IMR-90 (cell line): ENCODE data around the gene CYSTM1. TPM values are rescaled to one million over a fixed set of nuclear protein-coding genes. Genes with fewer than 3 reads are reported as not detected.

Experiments used
- ATAC-seq: fragments of 200-7000 bp; cut with Tn5 transposase; 2 replicates; pipeline ENCODE4 v1.9.1; 2020; ENCODE audit warnings: low read depth, mild to moderate bottlenecking, moderate library complexity
- BruUV-seq: library from RNA; stranded (reverse); fragments of 400-500 nt; replicated peaks from 2 replicates; lab custom pipeline; 2021; lab: Mats Ljungman, UMichigan
- CTCF ChIA-PET: fragments of 300-600 bp; formaldehyde crosslinking; extraction: SDS; loops from one replicate; lab custom pipeline; 2021; ENCODE audit warnings: antibody characterized with exemption; lab: Yijun Ruan, JAX
- POLR2A ChIA-PET: fragments of 300-600 bp; sonication (Branson Sonifier 250); formaldehyde crosslinking; loops from one replicate; lab custom pipeline; 2022; ENCODE audit warnings: antibody characterized with exemption; ENCODE audit not compliant: unreplicated experiment; lab: Charles Lee
- DNase-seq: peaks from one replicate; pipeline ENCODE4 v3.0.0; 2013
- H2AFZ ChIP-seq: replicated peaks from 2 replicates; pipeline ENCODE3; 2013; ENCODE audit warnings: low read length, mild to moderate bottlenecking; ENCODE audit not compliant: poor library complexity
- H2AK5ac ChIP-seq: 2 replicates; pipeline ENCODE4 v1.6.1; 2013; ENCODE audit warnings: low read depth, low read length, inconsistent platforms
- H2AK9ac ChIP-seq: replicated peaks from 2 replicates; pipeline ENCODE3; 2013; ENCODE audit warnings: mild to moderate bottlenecking, low read depth, low read length, moderate library complexity; ENCODE audit not compliant: poor library complexity
- H2BK120ac ChIP-seq: 2 replicates; pipeline ENCODE4 v1.6.1; 2013; ENCODE audit warnings: low read depth, low read length, inconsistent platforms
- H2BK15ac ChIP-seq: 3 replicates; pipeline ENCODE4 v1.6.1; 2013; ENCODE audit warnings: low read depth, low read length, inconsistent platforms
- H2BK20ac ChIP-seq: 2 replicates; pipeline ENCODE4 v1.6.1; 2013; ENCODE audit warnings: low read depth, mild to moderate bottlenecking, inconsistent platforms, low read length, moderate library complexity
- H2BK5ac ChIP-seq: 2 replicates; pipeline ENCODE4 v1.6.1; 2013; ENCODE audit warnings: mild to moderate bottlenecking, low read depth, low read length, inconsistent platforms; ENCODE audit not compliant: poor library complexity, severe bottlenecking
- H3K14ac ChIP-seq: replicated peaks from 2 replicates; pipeline ENCODE4 v1.6.1; 2013; ENCODE audit warnings: low read depth, low read length, inconsistent platforms
- H3K18ac ChIP-seq: 2 replicates; pipeline ENCODE4 v1.6.1; 2013; ENCODE audit warnings: low read depth, low read length, control low read depth
- H3K23ac ChIP-seq: 2 replicates; pipeline ENCODE4 v1.6.1; 2013; ENCODE audit warnings: low read depth, low read length, inconsistent platforms
- H3K27ac ChIP-seq: 2 replicates; pipeline ENCODE4 v1.5.1; 2013; ENCODE audit warnings: mild to moderate bottlenecking, control low read depth, low read length; ENCODE audit not compliant: insufficient read depth
- H3K27me3 ChIP-seq: 2 replicates; pipeline ENCODE4 v1.6.1; 2013; ENCODE audit warnings: low read length; ENCODE audit not compliant: control insufficient read depth, insufficient read depth
- H3K36me3 ChIP-seq: 2 replicates; pipeline ENCODE4 v1.6.1; 2013; ENCODE audit warnings: low read length, mixed read lengths; ENCODE audit not compliant: control insufficient read depth, insufficient read depth
- H3K4ac ChIP-seq: 2 replicates; pipeline ENCODE4 v1.6.1; 2013; ENCODE audit warnings: low read depth, low read length, inconsistent platforms
- H3K4me1 ChIP-seq: 2 replicates; pipeline ENCODE4 v1.6.1; 2013; ENCODE audit warnings: low read length, mixed read lengths; ENCODE audit not compliant: control insufficient read depth, insufficient read depth
- H3K4me2 ChIP-seq: 2 replicates; pipeline ENCODE4 v1.6.1; 2013; ENCODE audit warnings: low read depth, mild to moderate bottlenecking, control low read depth, low read length, moderate library complexity
- H3K4me3 ChIP-seq: 2 replicates; pipeline ENCODE4 v1.5.1; 2013; ENCODE audit warnings: low read depth, mild to moderate bottlenecking, control low read depth, low read length, moderate library complexity; ENCODE audit not compliant: insufficient read depth
- H3K56ac ChIP-seq: 2 replicates; pipeline ENCODE4 v1.6.1; 2013; ENCODE audit warnings: low read length, inconsistent platforms; ENCODE audit not compliant: insufficient read depth; ENCODE audit errors: extremely low read depth
- H3K79me1 ChIP-seq, 2 experiments: 2 replicates each; pipeline ENCODE4 v1.6.1; 2013; ENCODE audit warnings: low read length in 2 of 2, inconsistent platforms in 1 of 2, low read depth in 1 of 2
- H3K9ac ChIP-seq: 2 replicates; pipeline ENCODE4 v1.6.1; 2013; ENCODE audit warnings: low read depth, low read length, control low read depth
- H3K9me1 ChIP-seq: 2 replicates; pipeline ENCODE4 v1.6.1; 2013; ENCODE audit warnings: low read length, inconsistent platforms; ENCODE audit not compliant: insufficient read depth
- H3K9me3 ChIP-seq: 2 replicates; pipeline ENCODE4 v1.6.1; 2013; ENCODE audit warnings: low read length; ENCODE audit not compliant: control insufficient read depth, insufficient read depth
- H4K20me1 ChIP-seq: 2 replicates; pipeline ENCODE4 v1.6.1; 2013; ENCODE audit warnings: low read length, inconsistent platforms; ENCODE audit not compliant: insufficient read depth
- H4K5ac ChIP-seq: 2 replicates; pipeline ENCODE4 v1.6.1; 2013; ENCODE audit warnings: mild to moderate bottlenecking, low read depth, low read length, control low read depth
- H4K8ac ChIP-seq, 2 experiments: 2 replicates each; pipeline ENCODE4 v1.6.1; 2013; ENCODE audit warnings: low read depth in 2 of 2, low read length in 2 of 2, control low read depth in 1 of 2, inconsistent platforms in 1 of 2
- H4K91ac ChIP-seq: 2 replicates; pipeline ENCODE4 v1.6.1; 2013; ENCODE audit warnings: low read depth, low read length, inconsistent platforms; ENCODE audit not compliant: insufficient read depth
- FOS ChIP-seq: fragments of 150-350 bp; IDR thresholded peaks from 2 replicates; pipeline ENCODE4 v1.6.1; 2016; ENCODE audit warnings: low read depth, low read length
- RCOR1 ChIP-seq: IDR thresholded peaks from 2 replicates; pipeline ENCODE4 v1.6.1; 2012; ENCODE audit warnings: mild to moderate bottlenecking, low read length, improper control_type of control experiment; ENCODE audit not compliant: insufficient replicate concordance
- whole genome bisulfite sequencing, 2 experiments: methylation state at CpG; one replicate each; pipeline versions ENCODE4 v1.1.5 to v1.1.7; 2013; ENCODE audit warnings: missing lambda C conversion rate in 2 of 2; ENCODE audit not compliant: insufficient read length in 1 of 2; ENCODE audit errors: extremely low coverage in 2 of 2; 5-methylcytosine and 5-hydroxymethylcytosine counted together
- dilution Hi-C: fragments of 300-500 bp; cut with HindIII; formaldehyde crosslinking; loops from one replicate; pipeline ENCODE4 v1.14.3; 2018; ENCODE audit warnings: low sequenced_read_pairs; ENCODE audit not compliant: unreplicated experiment
- in situ Hi-C: fragments of 300-500 bp; cut with MboI; formaldehyde crosslinking; loops from 3 replicates; pipeline ENCODE4 v1.14.3; 2019; ENCODE audit warnings: low sequenced_read_pairs, inconsistent platforms, mixed read lengths
- intact Hi-C: fragments of 100-400 bp; cut with micrococcal nuclease; formaldehyde crosslinking; loops from 2 replicates; pipeline ENCODE4 v1.10.0; 2022
- polyA plus RNA-seq, 3 experiments: library from polyadenylated mRNA; depleted of rRNA; stranded (reverse); fragments of >200 nt; gene quantifications; 2 replicates each; pipeline ENCODE4 v1.2.3, GENCODE V29; 2012; ENCODE audit warnings: low replicate concordance in 1 of 3
- total RNA-seq: library from RNA; depleted of rRNA; stranded (reverse); fragments of >200 nt; gene quantifications from 2 replicates; pipeline ENCODE4 v1.2.3, GENCODE V29; 2012

Gene CYSTM1
- total and polyA plus RNA-seq, 2 of the 4 experiments (the other 2 are of a cell fraction), result 7.3 to 15.0 TPM

GRCh38 chr5:140172483-140172882 is 2.5 kb upstream of the CYSTM1 start:
- Histone ChIP-seq H3K36me3 (no peaks in the 10 kb centered on the region), H3K4me1 (peaks cover 4% of the 10 kb centered on the region; the same call in 1 of the 2 replicates), H3K18ac (no peak overlapping the region), H4K20me1 (no peaks in the 10 kb centered on the region), H3K9ac (no peak overlapping the region), H3K27ac (no peak overlapping the region), H2AFZ (no peak overlapping the region), H3K4ac (no peak overlapping the region), H4K91ac (no peak overlapping the region), H3K4me3 (no peak overlapping the region), H2BK5ac (no peak overlapping the region), H2BK20ac (no peak overlapping the region), H4K8ac (no peak overlapping the region), H3K4me2 (no peak overlapping the region), H3K9me1 (peaks cover 4% of the 10 kb centered on the region; the same call in 1 of the 2 replicates), H3K14ac (no peak overlapping the region), H3K23ac (no peak overlapping the region), H3K9me3 (no peaks in the 10 kb centered on the region), H3K56ac (no peak overlapping the region), H2AK5ac (no peak overlapping the region), H2BK120ac (no peak overlapping the region), H3K79me1 (peaks cover 0 to 11% of the 10 kb centered on the region in 2 experiments; a peak in 2 of 4 replicates), H2AK9ac (no peak overlapping the region), H2BK15ac (no peak overlapping the region), H4K5ac (no peak overlapping the region), H3K27me3 (no peaks in the 10 kb centered on the region)
- 67% methylated on average over 1 of the region's 2 CpGs; no CpG with 5 or more reads in 1 of the 2 experiments for WGBS, 2 experiments
- ChIA-PET POLR2A (no interaction called here), CTCF (no interaction called here)
- DNase-seq (no peak), ATAC-seq (no peak)
- dilution Hi-C loops (no loop called here), intact Hi-C loops (no loop called here), in situ Hi-C loops (no loop called here)
- TF ChIP-seq FOS, result no peak
- TF ChIP-seq RCOR1, result no peak
- no TSS peak for BruUV-seq
